GM12874 (cell line): Measurements from ENCODE around the gene ITGA11.

Experiments
- TF ChIP-seq, protein P1 (sequence below): IDR thresholded peaks from 2 replicates; pipeline ENCODE4 v1.5.1; 2011; ENCODE audit warnings: low read depth, mild to moderate bottlenecking, control low read depth, low read length, moderate library complexity; ENCODE audit not compliant: insufficient read depth

The ITGA11 gene

DNA sequence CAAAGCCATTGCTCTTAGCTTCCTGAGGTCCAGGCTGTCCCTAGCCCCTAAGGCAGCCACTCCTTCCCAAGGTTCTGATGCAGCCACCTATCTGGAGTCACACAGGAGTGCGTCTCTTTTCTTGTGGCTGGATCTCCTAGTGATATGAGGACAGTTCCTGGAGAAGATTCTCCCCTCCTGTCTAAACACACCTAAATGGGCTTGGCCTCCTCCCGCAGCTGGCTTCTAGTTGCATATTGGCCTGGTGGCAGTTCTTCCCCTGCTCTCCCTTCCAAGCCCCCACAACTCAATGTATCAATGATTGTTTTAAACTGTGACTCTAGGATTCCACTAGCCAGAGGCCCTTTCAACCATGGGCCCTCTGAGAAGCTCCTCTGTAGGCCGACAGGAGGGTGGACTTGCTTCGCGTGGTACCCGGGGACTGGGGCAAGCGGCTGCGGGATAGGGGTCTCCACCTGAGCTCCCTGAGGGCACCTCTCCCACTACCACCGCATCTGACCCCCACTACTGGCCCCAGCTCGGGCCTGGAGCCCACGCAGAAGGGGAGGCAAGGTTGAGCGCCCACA, 1.4 kb downstream of the ITGA11 start:
- TF ChIP-seq, protein P1, sequence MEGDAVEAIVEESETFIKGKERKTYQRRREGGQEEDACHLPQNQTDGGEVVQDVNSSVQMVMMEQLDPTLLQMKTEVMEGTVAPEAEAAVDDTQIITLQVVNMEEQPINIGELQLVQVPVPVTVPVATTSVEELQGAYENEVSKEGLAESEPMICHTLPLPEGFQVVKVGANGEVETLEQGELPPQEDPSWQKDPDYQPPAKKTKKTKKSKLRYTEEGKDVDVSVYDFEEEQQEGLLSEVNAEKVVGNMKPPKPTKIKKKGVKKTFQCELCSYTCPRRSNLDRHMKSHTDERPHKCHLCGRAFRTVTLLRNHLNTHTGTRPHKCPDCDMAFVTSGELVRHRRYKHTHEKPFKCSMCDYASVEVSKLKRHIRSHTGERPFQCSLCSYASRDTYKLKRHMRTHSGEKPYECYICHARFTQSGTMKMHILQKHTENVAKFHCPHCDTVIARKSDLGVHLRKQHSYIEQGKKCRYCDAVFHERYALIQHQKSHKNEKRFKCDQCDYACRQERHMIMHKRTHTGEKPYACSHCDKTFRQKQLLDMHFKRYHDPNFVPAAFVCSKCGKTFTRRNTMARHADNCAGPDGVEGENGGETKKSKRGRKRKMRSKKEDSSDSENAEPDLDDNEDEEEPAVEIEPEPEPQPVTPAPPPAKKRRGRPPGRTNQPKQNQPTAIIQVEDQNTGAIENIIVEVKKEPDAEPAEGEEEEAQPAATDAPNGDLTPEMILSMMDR = no peak

DNA sequence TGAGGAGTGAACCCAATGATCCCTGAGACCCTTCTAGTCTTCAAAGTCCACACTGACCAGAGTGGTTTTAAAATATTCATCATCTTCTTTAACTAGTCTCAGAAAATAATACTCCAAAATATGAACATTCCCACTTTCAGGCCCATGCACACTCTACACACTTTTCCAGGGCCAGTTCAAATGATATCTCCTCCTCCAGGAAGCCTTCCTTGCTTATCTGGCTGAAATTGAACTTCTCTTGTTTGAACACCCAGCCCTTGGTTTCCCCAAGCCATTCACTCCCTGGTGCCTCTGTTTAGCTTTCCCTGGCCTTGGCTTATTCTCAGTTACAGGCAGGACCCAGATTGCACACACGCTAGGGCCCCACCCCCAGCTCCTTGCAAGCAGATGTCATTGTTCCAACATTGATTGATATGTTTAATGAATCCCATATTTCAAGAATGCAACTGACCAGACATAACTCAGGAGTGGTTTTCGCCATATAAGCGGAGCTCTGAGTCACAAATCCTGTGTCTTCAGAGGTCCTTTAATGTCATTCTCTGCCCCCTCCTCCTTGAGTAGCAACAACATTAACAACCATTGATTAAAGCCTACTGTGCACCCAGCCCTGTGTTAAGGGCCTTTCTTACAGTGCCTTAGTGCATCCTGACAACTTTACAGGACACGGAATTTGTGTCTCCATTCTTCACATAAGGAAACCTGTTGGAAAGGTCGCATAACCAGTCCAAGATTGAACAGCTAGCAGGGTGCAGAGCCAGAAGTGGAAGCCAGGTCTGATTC, 2.1 kb downstream of the ITGA11 start:
- TF ChIP-seq, protein P1 = no peak

DNA sequence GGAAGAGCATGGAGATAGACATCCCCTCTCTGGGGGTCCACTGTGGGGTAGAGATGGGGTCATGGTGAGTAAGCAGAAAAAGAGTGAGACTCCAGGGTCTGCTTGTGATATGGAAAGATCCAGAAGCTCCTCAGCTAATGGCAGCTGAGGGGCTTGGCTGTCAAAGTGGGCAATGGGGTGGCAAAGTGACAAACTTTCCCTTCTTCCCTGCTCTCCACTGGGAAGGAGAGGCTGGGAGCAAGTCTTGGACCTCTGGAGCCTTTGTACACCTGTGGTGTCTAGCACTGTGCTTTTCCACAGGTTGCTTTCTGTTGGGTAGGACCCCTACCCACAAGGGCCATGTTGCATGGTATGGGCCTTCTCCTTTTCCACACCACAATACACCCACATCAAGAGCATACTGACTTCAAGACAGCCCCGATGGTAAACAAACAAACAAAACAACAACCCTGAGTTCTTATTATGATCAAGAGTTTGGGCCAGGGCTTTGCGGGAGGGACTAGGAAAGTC, 3.5 kb downstream of the ITGA11 start:
- TF ChIP-seq, protein P1 = no peak

DNA sequence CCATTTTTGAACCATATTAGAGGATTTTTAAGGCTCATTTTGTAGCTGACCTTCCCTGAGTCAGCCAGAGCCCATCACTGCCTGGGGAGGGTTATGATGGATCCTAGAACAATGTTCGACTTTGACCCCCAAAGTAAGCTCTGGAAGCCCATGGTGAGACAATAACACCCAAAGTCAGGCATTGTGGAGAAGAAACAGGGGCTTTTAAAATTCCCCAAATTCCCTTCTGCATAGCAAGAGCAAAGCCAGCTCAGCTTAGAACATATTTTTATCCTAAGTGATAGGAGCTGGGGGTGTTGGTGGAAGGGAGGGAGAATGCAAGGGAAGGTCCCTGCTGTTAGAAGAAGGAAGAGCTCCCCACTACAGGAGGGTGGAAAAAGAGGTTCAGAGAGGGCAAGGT, 4.0 kb downstream of the ITGA11 start:
- TF ChIP-seq, protein P1 = no peak

DNA sequence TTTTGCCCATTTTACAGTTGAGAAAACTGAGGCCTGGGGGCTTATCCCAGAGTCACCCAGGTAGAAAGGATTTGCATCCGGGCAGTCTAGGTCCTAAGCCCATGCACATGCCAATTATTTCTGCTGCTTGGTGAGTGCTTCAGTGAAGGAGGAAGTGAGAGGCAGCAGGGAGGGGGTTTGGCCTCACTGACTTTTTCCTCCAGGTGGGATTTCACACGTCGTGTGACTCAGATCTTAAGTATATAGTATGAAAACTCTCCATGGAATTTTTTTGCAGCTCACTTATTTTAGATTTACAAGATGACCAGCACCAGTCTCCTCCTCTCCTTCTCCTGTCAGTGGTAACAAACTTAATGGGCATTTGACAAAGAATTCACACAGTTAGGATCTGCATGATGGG, 4.6 kb downstream of the ITGA11 start:
- TF ChIP-seq, protein P1 = no peak

DNA sequence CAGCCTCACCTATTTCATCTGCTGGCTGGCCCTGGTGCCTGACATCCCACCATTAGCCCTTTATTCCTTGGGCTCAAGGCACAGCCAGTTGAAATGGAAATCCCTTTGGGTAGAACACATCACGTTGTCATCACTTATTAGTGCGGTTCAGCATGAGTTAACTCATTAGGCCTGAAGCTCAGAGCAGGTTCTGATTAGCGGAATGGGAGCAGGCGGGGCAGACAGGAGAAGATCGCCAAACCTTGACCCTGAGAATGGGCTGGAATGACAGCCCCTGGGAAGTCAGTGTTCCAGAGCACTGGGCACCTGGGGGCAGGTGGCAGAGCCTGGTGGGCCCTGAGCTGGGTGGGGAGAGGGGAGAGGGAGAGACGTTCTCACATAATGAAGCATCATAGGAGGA, 5.8 kb downstream of the ITGA11 start:
- TF ChIP-seq, protein P1 = no peak

DNA sequence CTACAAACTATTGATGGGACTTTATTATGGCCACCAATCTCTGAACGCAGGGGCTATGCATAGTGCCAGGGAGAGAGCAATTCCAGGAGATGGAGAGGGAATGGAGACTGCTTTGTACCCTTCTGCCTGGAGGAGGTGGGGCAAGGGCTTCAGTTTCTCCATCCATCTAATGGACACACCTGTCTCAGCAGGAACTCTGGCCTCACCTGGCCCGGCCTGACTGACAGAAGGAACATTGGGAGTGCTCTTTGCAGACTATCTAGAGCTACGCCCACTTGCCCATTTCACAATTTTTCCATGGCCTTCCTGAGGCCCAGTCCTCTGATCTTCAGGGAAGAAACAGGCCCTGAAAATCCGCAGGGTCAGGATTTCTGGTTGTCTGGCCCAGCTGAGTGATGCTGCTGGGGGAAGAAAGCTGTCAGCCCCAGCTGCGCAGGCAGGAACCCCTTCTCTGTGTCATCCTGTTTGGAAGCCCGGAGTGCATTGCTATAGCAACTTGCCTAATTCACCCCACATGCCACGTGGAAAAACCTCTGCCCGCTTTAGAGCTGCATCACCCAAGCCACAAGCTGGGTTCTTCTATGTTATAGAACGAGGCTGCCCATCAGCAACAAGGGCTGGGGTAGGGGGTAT, 6.4 kb downstream of the ITGA11 start:
- TF ChIP-seq, protein P1 = no peak
